NCI-H2227 (cell line): Measurements from ENCODE around the gene PLPPR2.
"Not testable (repeated sequence)": the region's sequence is repeated elsewhere in the genome, so short reads cannot be mapped to it uniquely, and the experiment has no call there.

Experiments used
- DNase-seq: peaks from one replicate; lab custom pipeline; 2025; ENCODE audit not compliant: unreplicated experiment; lab: John Stamatoyannopoulos, UW

Gene PLPPR2

DNA sequence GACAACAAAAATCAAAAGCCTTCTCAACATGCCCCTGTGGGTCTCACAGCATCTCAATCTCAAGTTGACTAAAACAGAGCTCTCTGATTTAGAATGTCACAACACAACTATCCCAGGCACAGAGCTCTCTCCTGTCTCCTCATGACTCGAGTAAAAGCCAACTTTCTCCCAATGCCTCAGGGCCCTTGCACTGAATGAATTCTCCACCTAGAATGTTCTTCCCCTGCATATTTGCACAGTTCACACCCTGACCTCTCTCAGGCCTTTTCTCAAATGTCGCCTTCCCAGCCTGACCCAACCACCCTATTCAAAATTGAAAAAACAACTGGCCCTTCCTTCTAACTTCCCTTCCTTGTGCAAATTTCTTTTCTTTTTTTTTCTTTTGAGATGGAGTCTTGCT lies 15.5 kb downstream of the PLPPR2 start:
- no peak for DNase-seq

DNA sequence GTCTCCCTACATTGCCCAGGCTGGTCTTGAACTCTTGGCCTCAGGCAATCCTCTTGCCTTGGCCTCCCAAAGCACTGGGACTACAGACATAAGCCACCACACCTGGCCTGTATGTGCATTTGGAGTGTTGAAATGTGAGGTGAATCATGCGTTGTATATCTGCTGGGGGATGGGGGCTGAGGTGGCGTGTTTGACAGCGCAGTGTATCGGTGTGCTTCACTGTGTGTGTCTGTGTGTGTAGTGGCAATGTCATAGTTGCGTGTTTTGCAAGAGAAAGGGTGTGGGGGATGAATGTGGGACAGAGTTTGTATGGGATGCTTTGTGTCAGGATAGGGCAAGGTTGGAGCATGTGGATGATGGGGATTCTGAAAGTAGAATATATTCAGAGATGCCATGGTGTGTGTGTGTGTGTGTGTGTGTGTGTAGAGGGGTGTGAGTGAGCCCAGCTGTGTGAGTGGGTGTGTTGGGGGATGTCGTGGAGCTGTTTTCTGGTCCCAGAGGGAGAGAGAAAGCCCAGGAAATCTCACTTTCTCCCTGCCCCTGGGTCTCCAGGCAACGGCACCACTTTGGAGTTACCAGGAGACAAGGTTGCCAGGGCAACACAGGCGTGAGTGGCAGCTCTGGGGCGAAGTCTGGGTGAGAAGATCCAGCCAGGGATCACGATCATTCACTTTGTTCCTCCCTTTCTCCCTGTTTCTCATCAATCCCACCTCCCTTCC lies 18.1 kb downstream of the PLPPR2 start:
- peak; percentile 90 for DNase-seq

- no peak for DNase-seq
These were observed 18.7 kb downstream of the PLPPR2 start for GRCh38 chr19:11373885-11374432.

DNA sequence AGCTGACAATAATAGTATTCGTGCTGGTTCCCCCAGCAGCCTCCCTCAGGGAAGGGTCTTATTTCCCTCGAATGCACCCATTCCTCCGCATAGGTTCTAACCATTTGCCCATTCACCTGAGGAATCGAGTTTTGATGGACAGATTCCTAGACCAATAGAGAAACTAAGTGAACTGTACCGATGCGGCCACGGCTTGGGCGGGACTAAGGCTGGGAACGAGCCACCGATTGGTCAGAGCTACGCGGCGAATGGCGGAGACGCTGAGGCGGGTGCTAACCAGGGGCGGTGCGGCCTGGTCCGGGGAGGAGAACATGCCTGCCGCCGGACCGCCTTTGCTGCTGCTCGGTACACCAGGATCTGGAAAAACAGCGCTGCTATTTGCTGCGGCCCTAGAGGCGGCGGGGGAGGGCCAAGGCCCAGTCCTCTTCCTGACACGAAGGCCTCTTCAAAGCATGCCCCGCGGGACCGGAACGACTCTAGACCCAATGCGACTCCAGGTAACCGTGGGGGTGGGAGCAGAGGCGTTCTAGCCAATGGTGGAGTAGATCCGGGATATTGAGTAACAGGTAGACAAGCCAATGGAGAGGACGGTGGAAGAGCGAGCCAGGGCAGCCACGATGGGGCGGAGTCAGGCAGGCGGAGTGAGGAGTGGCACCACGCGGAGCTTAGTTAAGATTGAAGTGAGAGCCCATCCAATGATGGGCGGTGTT lies 19.4 kb downstream of the PLPPR2 start, which contains the start of gene SWSAP1:
SWSAP1 (plus strand) TSS at position 234 of the 710 bp plus-strand sequence; CDS start at position 249, 15 bp downstream.
- DNase-seq, result peak; percentile 97

- DNase-seq, result peak; percentile 59
These were observed 20.1 kb downstream of the PLPPR2 start for GRCh38 chr19:11375143-11375948.

DNA sequence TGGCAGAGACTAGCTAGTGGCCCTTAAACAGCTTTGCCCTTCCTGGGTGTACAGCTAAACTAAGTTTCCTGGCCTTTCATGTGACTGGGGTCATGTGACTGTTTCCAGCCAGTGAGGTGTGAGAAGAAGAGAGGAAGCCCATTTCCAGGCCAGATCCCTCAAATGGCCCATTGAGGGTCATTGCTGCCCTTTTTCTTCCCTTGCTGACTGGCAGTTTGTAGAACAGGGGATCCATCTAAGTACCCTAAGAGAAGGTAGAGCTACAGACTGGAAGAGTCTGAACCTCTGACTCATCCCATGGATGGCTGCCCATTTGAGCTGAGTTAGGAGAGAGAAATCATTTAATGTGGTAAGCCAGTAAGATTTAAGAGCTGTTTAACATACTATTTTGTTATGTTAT lies 22.0 kb downstream of the PLPPR2 start:
- no peak for DNase-seq

DNA sequence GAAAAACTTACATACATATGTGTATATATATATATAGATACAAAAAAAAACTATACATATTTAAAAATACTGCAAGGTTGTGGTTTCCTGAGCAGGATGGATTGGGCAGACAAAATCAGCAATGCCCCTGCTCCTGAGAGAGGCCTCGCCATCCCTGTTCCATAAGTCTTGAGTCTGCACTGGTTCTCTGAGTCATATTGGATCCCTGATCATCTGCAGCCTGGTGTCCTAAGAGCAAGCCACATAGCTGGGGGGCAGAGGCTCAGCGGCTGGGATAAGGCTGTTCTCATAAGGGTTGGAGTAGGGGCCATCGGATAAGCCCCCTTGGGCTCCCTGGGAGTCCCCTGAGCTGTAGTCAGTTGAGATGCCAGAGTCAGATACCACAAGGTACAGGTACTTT lies 22.5 kb downstream of the PLPPR2 start:
- DNase-seq, result no peak

GRCh38 chr19:11378319-11379189 lies 23.3 kb downstream of the PLPPR2 start:
- peak; percentile 55 for DNase-seq

DNA sequence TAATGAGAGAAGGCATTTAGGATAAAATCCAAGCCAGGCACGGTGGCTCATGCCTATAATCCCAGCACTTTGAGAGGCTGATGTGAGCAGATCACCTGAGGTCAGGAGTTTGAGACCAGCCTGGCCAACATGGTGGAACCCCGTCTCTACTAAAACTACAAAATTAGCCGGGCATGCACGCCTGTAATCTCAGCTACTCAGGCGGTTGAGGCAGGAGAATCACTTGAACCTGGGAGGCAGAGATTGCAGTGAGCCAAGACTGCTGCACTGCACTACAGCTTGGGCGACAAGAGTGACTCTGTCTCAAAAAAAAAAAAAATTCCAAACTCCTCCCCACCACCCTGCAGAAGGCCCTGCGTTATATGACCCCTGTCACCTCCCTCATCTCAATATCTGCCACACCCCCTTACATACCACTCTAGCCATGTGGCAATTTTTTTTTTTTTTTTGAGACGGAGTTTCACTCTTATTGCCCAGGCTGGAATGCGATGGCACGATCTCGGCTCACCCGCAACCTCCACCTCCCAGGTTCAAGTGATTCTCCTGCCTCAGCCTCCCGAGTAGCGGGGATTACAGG lies 24.1 kb downstream of the PLPPR2 start:
- not testable (repeated sequence) for DNase-seq

DNA sequence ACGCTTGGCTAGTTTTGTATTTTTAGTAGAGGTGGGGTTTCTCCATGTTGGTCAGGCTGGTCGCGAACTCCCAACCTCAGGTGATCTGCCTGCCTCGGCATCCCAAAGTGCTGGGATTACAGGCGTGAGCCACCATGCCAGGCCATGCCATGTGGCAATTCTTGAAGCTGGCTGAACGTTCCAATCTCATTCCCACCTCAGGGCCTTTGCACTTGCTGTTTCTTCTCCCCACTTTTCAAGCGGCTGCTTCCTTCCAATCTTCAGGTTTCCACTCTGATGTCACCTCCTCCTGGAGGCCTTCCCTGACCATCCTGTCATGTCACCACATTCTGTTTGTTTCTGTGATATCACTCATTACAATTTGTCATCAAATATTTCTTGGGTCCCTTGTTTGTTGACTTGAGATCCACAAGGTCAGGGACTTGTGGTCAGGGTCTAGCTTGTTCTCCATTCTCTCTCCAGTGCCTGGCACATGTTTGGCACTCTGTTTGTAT lies 24.7 kb downstream of the PLPPR2 start:
- DNase-seq, result no peak

DNA sequence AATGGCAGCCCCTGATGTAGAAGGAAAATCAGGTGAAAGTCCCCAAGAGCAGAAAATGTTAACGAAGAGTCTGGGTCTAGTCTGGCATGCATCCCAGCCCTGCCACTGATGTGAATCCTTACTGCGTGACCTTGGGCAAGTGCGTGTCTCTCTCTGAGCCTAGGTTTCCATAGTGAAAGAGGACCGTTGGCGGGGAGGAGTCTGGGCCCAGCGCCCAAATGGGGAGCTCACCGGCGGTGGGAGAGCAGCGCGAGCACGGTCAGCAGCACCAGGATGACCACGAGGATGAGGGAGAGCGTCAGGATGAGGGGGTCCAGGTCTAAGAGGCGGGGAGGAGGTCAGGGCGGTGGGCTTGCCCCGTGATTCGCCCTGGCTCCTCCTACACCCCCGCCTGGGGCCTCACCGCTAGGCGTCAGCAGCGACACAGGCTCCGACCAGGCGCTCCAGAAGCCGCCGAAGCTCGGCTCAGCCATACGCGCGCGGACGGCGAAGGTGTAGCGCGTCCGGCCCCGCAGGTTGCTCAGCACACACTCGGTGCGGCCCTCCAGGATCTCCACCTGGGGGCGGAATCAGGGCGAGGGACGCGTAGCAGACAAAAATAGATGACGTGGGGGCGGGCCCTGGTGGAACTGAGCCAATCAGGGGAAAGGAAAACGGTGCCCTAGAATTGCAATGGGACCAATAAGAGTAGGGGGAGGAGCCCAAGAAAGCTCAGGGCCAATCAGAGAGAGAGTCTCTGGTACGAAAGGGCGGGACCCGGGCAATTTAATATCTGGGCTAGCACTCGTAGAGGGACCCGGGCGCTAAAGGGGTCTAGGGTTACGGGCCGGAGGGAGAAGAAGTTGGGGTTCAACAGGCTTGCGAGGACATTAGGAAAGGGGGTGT lies 25.7 kb downstream of the PLPPR2 start:
- DNase-seq, result peak; percentile 96

DNA sequence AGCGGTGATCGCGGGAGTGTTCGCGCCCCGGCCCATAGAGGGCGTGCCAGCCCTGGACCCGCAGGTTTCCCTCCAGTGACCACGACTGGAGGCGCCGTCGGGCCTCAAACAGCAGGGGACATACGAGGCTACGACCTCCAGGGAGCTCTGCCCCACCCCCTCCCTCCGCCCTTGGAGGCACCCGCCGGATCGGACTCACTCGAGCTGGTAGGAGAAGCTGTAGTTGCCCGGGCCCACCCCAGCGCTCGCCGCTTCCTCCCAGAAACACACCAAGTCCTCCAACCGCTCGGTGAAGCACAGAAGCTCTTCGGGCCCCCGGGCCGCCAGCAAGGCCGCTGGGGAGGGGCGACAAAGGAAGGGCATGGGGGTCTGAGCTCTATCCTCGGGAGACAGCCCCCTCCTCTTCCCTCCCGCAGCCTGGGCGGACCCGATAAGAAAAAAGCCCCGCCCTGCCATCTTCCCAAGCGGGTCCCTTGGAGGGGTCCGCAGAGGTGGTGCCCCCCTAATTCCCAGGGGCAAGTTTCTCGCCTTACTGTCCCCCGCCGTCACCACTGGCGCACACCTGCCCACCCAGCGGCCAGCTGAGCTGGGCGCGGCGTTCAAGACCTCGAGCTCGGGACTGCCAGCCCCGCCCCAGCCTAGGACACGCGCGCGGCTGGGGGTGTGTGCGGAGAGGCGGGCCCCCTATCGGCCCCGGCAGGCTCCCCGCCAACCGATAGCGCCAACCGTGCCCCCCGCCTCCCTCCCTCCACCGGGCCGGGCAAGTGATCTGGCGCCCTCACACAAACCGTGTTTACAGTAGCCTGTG lies 27.9 kb downstream of the PLPPR2 start:
- DNase-seq, result peak; percentile 65

DNA sequence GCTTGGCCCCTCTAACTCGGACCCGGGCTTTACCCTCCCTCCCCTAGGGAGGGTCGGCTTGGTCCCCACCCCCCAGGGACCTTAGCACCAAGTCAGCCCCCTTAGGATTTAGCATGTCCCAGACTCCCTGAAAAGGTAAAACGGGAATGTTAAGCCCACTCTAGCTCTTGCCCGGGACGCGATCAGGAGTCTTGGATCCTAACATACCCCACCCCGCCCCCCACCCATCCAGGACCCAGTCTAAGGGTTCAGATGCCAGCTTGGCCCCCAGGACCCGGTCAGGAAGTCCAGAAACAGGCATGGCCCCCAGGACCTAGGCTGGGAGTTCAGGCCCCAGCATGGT lies 28.4 kb downstream of the PLPPR2 start:
- DNase-seq, result no peak

DNA sequence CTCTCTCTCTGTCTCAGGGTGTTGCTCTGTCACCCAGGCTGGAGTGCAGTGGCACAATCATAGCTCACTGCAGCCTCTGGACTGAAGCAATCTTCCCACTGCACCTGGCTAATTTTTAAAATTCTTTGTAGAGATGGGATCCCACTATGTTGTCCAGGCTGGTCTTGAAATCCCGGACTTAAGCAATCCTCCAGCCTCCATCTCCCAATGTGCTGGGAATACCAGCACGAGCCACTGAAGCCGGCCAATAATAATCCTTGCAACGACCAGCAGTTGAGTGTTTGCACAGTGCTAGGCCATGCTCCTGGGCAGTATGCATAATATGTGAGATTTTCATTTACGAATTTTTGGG lies 29.5 kb downstream of the PLPPR2 start:
- no peak for DNase-seq

- no peak for DNase-seq
These were observed 32.2 kb downstream of the PLPPR2 start for GRCh38 chr19:11387162-11388034.

DNA sequence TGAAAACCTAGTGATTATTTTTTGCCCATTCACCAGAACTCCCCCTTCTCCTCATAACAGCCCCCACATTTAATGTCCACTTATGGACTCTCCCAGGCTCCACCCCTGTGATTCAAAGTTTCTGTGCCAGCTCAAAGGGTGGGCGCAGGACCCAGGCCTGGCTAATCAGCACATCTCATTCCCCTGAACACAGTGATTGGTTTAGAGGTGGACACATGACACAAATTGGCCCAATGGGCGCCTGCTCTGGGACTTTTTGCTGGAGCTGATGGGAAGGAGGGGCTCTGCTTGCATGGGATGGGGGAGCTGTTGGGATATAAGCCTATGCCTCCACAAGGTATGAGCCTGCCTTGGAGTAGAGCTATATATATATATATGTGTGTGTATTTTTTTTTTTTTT lies 35.1 kb downstream of the PLPPR2 start:
- no peak for DNase-seq

GRCh38 chr19:11390933-11391680 lies 35.9 kb downstream of the PLPPR2 start:
- DNase-seq, result no peak
